T-cell (primary cell): ENCODE data around the gene C1orf159. TPM values are rescaled to one million over a fixed set of nuclear protein-coding genes. Genes with fewer than 3 reads are reported as not detected.

Source experiments
- ATAC-seq, 4 experiments: fragments of 200-7000 bp in 3 of 4; fragments of 150-1000 bp in 1 of 4; cut with Tn5 transposase; replicated peaks in 1 of 4; 1 replicate in 3 of 4; 2 replicates in 1 of 4; pipeline ENCODE4 v1.10.0; 2021; ENCODE audit warnings: moderate library complexity in 3 of 4, mild to moderate bottlenecking in 2 of 4, moderate number of reproducible peaks in 1 of 4
- CTCF ChIA-PET, 2 donors: fragments of 300-600 bp; sonication (Branson Sonifier 250); formaldehyde crosslinking; loops; one replicate each; lab custom pipeline; 2022; ENCODE audit warnings: antibody characterized with exemption in 2 of 2; lab: Charles Lee
- POLR2A ChIA-PET, 2 donors: fragments of 300-600 bp; sonication (Branson Sonifier 250); formaldehyde crosslinking; loops; one replicate each; lab custom pipeline; 2022; ENCODE audit warnings: antibody characterized with exemption in 2 of 2; lab: Charles Lee
- DNase-seq, 35 experiments: peaks; one replicate each; pipeline versions ENCODE4 v3.0.0 to v3.0.0-alpha.2; 2013 to 2023
- H3K27ac ChIP-seq: one replicate; pipeline ENCODE4 v1.5.1; 2013; ENCODE audit warnings: low read length
- H3K27me3 ChIP-seq, 2 experiments: replicated peaks in 1 of 2; 1 replicate in 1 of 2; 2 replicates in 1 of 2; pipeline versions ENCODE4 v1.6.1 to v1.7.0; 2013; ENCODE audit warnings: low read length in 1 of 2, mixed read lengths in 1 of 2; ENCODE audit not compliant: control insufficient read depth in 2 of 2, insufficient read depth in 2 of 2; ENCODE audit errors: extremely low read depth in 1 of 2
- H3K36me3 ChIP-seq, 2 donors: 1 replicate in 1 of 2; 2 replicates in 1 of 2; pipeline versions ENCODE4 v1.6.1 to v1.7.0; 2013; ENCODE audit warnings: low read length in 1 of 2; ENCODE audit not compliant: control insufficient read depth in 2 of 2, insufficient read depth in 1 of 2; ENCODE audit errors: extremely low read depth in 1 of 2
- H3K4me1 ChIP-seq, 2 experiments: 1 replicate in 1 of 2; 2 replicates in 1 of 2; pipeline versions ENCODE4 v1.6.1 to v1.7.0; 2013; ENCODE audit warnings: low read length in 2 of 2, mixed read lengths in 1 of 2; ENCODE audit not compliant: insufficient read depth in 2 of 2, control insufficient read depth in 1 of 2; ENCODE audit errors: extremely low read depth in 1 of 2
- H3K4me3 ChIP-seq, 2 donors: 1 replicate in 1 of 2; 2 replicates in 1 of 2; pipeline versions ENCODE4 v1.5.1 to v1.7.0; 2013; ENCODE audit warnings: mild to moderate bottlenecking in 2 of 2, low read length in 1 of 2, moderate library complexity in 1 of 2; ENCODE audit not compliant: control insufficient read depth in 1 of 2; ENCODE audit errors: extremely low read depth in 1 of 2
- H3K9me3 ChIP-seq: 2 replicates; pipeline ENCODE4 v1.7.0; 2013
- H3K27ac Mint-ChIP-seq, 2 donors: one replicate each; pipeline ENCODE4 v1.8.0; 2020 to 2021; ENCODE audit warnings: mild to moderate bottlenecking in 2 of 2, mixed read lengths in 2 of 2
- H3K27me3 Mint-ChIP-seq, 2 donors: one replicate each; pipeline ENCODE4 v1.8.0; 2021 to 2022; ENCODE audit warnings: mixed read lengths in 2 of 2
- H3K36me3 Mint-ChIP-seq: one replicate; pipeline ENCODE4 v1.8.0; 2021; ENCODE audit warnings: mixed read lengths
- H3K4me1 Mint-ChIP-seq, 3 donors: one replicate each; pipeline ENCODE4 v1.8.0; 2020 to 2022; ENCODE audit warnings: mixed read lengths in 3 of 3, mild to moderate bottlenecking in 1 of 3
- H3K4me3 Mint-ChIP-seq, 3 donors: one replicate each; pipeline ENCODE4 v1.8.0; 2020 to 2022; ENCODE audit warnings: mild to moderate bottlenecking in 3 of 3, mixed read lengths in 3 of 3, moderate library complexity in 3 of 3
- H3K9me3 Mint-ChIP-seq, 3 donors: one replicate each; pipeline ENCODE4 v1.8.0; 2020 to 2022; ENCODE audit warnings: mixed read lengths in 3 of 3
- WGBS: methylation state at CpG from one replicate; pipeline ENCODE4 v1.1.5; 2013; ENCODE audit warnings: missing lambda C conversion rate; ENCODE audit not compliant: insufficient coverage; 5-methylcytosine and 5-hydroxymethylcytosine counted together
- total RNA-seq, 35 experiments: library from RNA in 6 of 35; stranded (reverse) in 6 of 35; fragments of 120-200 nt in 1 of 35; gene quantifications; one replicate each; pipeline versions ENCODE4 v1.2.1 to v1.2.4 and lab custom pipeline; 2013 to 2026

The C1orf159 gene
- total RNA-seq (10 to 100 TPM; 20.4 to 37.7 (median 22.5) TPM), total RNA-seq (lab: John Stamatoyannopoulos, UW) (18.9 to 44.4 (median 23.4) reads per million in 29 experiments)
- 8.5 TPM for total RNA-seq (2013)

- Mint-ChIP-seq H3K4me1 (peaks cover 6 to 14% (median 7%) of the 10 kb centered on the region in 3 donors), H3K36me3 (peaks cover 18% of the 10 kb centered on the region), H3K9me3 (peaks cover 0 to 4% (median 3%) of the 10 kb centered on the region in 3 donors), H3K27ac (peak within 1 kb of the TSS; percentile 57 to 79), H3K4me3 (peak within 1 kb of the TSS; percentile 76 to 86 (median 80)), H3K27me3 (peaks cover 0 to 8% of the 10 kb centered on the region in 2 donors)
- POLR2A ChIA-PET = no interaction called here
- H3K27ac ChIP-seq = no peak within 1 kb of the TSS
- H3K36me3 ChIP-seq = peaks cover 0 to 2% of the 10 kb centered on the region in 2 donors
- DNase-seq (peak; percentile 95 to 99 (median 98)), ATAC-seq (peak; percentile 94 to 96 (median 95))
- peaks cover 3 to 22% of the 10 kb centered on the region in 2 experiments for H3K4me1 ChIP-seq
- H3K9me3 ChIP-seq = no peaks in the 10 kb centered on the region
- H3K27me3 ChIP-seq = peaks cover 0 to 36% of the 10 kb centered on the region in 2 experiments
- CTCF ChIA-PET = interaction anchor here in 1 of 2 donors (0.6 kb wide), 1 partner anchor 135 kb away, joined by 3 read pairs; no protein-coding TSS in a partner anchor
- under 1% methylated on average over 121 of the region's 128 CpGs for WGBS
- peak within 1 kb of the TSS; percentile 41 to 50 for H3K4me3 ChIP-seq
Observed at GRCh38 chr1:1115786-1116700, at the start of gene C1orf159. Gene C1orf159, minus strand, starts transcription at chr1:1116089. Its CDS starts 24,546 bp downstream, at chr1:1091543.

DNA sequence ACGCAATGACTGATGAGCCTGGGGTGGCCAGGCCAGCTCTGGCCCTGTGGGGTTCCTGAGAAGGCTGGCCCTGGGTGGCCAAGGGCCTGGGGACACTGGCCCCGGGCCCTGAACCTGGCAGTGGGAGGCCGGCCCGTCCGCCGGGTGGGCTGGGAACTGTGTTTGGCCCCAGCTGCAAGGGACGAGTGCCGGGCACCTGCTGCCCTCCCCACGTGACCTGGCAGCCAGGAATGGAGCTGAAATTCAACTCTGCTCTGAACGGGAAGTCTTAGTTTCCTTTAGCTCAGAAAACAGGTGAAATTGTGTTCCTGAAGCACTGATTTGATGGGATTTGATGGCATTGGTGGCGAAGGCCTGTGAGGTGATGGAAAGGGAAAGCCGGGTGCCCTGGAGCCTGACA, 49.6 kb upstream of the C1orf159 start:
- no peak overlapping the region for H3K4me3 ChIP-seq
- ChIA-PET CTCF (no interaction called here), POLR2A (interaction anchor here in 1 of 2 donors (0.6 kb wide), 1 partner anchor 721 kb away, joined by 4 read pairs; no protein-coding TSS in a partner anchor)
- Mint-ChIP-seq H3K9me3 (no peaks in the 10 kb centered on the region), H3K4me1 (peaks cover 5 to 8% (median 6%) of the 10 kb centered on the region in 3 donors), H3K36me3 (no peaks in the 10 kb centered on the region), H3K27me3 (peaks cover 5 to 8% of the 10 kb centered on the region in 2 donors), H3K4me3 (no peak overlapping the region), H3K27ac (no peak overlapping the region)
- WGBS = 89% methylated on average over 11 of the region's 12 CpGs
- peaks cover 7 to 15% of the 10 kb centered on the region in 2 experiments for H3K4me1 ChIP-seq
- no peak overlapping the region for H3K27ac ChIP-seq
- H3K27me3 ChIP-seq = peaks cover 0 to 46% of the 10 kb centered on the region in 2 experiments
- H3K36me3 ChIP-seq = no peaks in the 10 kb centered on the region
- no peaks in the 10 kb centered on the region for H3K9me3 ChIP-seq
- DNase-seq (no peak), ATAC-seq (no peak)

GRCh38 chr1:1164701-1165451, 49.0 kb upstream of the C1orf159 start:
- Histone ChIP-seq H3K4me1 (peaks cover 1 to 9% of the 10 kb centered on the region in 2 experiments), H3K27ac (no peak overlapping the region), H3K36me3 (no peaks in the 10 kb centered on the region), H3K9me3 (no peaks in the 10 kb centered on the region), H3K27me3 (peaks cover 0 to 40% of the 10 kb centered on the region in 2 experiments), H3K4me3 (no peak overlapping the region)
- CTCF ChIA-PET = no interaction called here
- peaks cover under 1 to 5% of the 10 kb centered on the region in 2 donors for H3K27me3 Mint-ChIP-seq
- ATAC-seq (no peak), DNase-seq (no peak)
- POLR2A ChIA-PET = no interaction called here
- H3K9me3 Mint-ChIP-seq = no peaks in the 10 kb centered on the region
- no peak overlapping the region for H3K27ac Mint-ChIP-seq
- no peaks in the 10 kb centered on the region for H3K36me3 Mint-ChIP-seq
- peaks cover under 1 to 4% (median 2%) of the 10 kb centered on the region in 3 donors for H3K4me1 Mint-ChIP-seq
- H3K4me3 Mint-ChIP-seq = no peak overlapping the region
- 89% methylated on average over 42 of the region's 48 CpGs for WGBS

- CTCF ChIA-PET = no interaction called here
- no peak overlapping the region for H3K27ac Mint-ChIP-seq
- no peaks in the 10 kb centered on the region for H3K36me3 ChIP-seq
- H3K27me3 ChIP-seq = peaks cover 0 to 35% of the 10 kb centered on the region in 2 experiments
- WGBS = 91% methylated on average over 26 of the region's 26 CpGs
- POLR2A ChIA-PET = no interaction called here
- H3K9me3 Mint-ChIP-seq = no peaks in the 10 kb centered on the region
- no peaks in the 10 kb centered on the region for H3K9me3 ChIP-seq
- H3K4me3 ChIP-seq = no peak overlapping the region
- DNase-seq = no peak
- H3K27me3 Mint-ChIP-seq = peaks cover 0 to 3% of the 10 kb centered on the region in 2 donors
- no peak overlapping the region for H3K4me3 Mint-ChIP-seq
- no peaks in the 10 kb centered on the region for H3K36me3 Mint-ChIP-seq
- no peak for ATAC-seq
- H3K27ac ChIP-seq = no peak overlapping the region
- peaks cover 0 to 3% (median 0%) of the 10 kb centered on the region in 3 donors for H3K4me1 Mint-ChIP-seq
- H3K4me1 ChIP-seq = peaks cover 0 to 5% of the 10 kb centered on the region in 2 experiments
Observed at GRCh38 chr1:1164361-1164700, 48.4 kb upstream of the C1orf159 start.

DNA sequence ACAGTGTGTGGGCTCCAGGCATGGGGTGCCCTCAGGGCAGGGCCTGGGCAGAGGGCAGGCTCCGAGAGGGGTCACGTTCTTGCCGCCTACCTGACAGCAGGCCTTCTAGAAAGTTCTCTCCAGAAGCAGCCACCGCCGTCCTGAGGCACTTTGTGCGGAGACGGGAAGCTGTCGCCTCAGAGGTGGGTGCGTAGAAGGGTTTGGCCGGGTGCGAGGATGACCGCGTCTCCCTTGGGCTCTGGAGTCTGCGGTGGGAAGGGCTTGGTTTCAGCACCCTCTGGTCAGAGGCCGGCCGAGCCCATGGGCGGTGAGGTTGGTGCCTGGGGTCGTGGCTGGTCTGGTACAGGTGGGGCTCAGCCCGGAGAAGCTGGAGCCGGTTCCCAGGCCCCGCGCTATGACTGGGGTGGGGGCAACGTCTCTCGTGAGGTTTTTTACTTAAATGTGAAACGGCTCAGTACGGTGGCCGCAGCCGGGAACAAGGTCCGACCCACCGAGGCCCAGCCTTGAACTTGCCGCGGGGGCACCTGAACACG, 47.7 kb upstream of the C1orf159 start:
- Mint-ChIP-seq H3K4me1 (peaks cover 0 to 3% (median 0%) of the 10 kb centered on the region in 3 donors), H3K9me3 (no peaks in the 10 kb centered on the region), H3K27ac (no peak overlapping the region), H3K36me3 (no peaks in the 10 kb centered on the region), H3K27me3 (peaks cover 0 to 3% of the 10 kb centered on the region in 2 donors), H3K4me3 (no peak overlapping the region)
- Histone ChIP-seq H3K4me1 (peaks cover 0 to 8% of the 10 kb centered on the region in 2 experiments), H3K36me3 (no peaks in the 10 kb centered on the region), H3K27ac (no peak overlapping the region), H3K27me3 (peaks cover 0 to 29% of the 10 kb centered on the region in 2 experiments), H3K4me3 (no peak overlapping the region), H3K9me3 (no peaks in the 10 kb centered on the region)
- ChIA-PET POLR2A (no interaction called here), CTCF (no interaction called here)
- no peak for ATAC-seq
- no peak for DNase-seq
- WGBS = 93% methylated on average over 33 of the region's 33 CpGs
